Thyroid gland (tissue), 4 donors: ENCODE measurements around the gene MAMLD1. TPM values are rescaled to one million over a fixed set of nuclear protein-coding genes. Genes with fewer than 3 reads are reported as not detected.

Experiments
- DNase-seq, 2 donors: peaks; one replicate each; pipeline ENCODE4 v3.0.0-alpha.2; 2019
- H3K27ac ChIP-seq, 3 donors: fragments of 200-600 bp; sonication (generic); 1 replicate in 2 of 3; 2 replicates in 1 of 3; pipeline ENCODE4 v1.5.1; 2016 to 2019; ENCODE audit warnings: mild to moderate bottlenecking in 1 of 3, moderate library complexity in 1 of 3
- H3K27me3 ChIP-seq: fragments of 200-600 bp; sonication (generic); one replicate; pipeline ENCODE4 v1.5.1; 2019
- H3K36me3 ChIP-seq, 2 donors: fragments of 200-600 bp; sonication (generic); one replicate each; pipeline ENCODE4 v1.5.1; 2016 to 2019
- H3K4me1 ChIP-seq, 2 donors: fragments of 200-600 bp; sonication (generic); one replicate each; pipeline ENCODE4 v1.5.1; 2017 to 2019
- H3K4me3 ChIP-seq, 3 donors: fragments of 200-600 bp; sonication (generic); replicated peaks in 1 of 3; 1 replicate in 2 of 3; 2 replicates in 1 of 3; pipeline ENCODE4 v1.5.1; 2016; ENCODE audit warnings: mild to moderate bottlenecking in 1 of 3
- H3K9me3 ChIP-seq: fragments of 200-600 bp; sonication (generic); one replicate; pipeline ENCODE4 v1.5.1; 2017
- POLR2A ChIP-seq, 2 donors: fragments of 450-650 bp; IDR thresholded peaks; one replicate each; pipeline ENCODE4 v1.6.1; 2017; ENCODE audit warnings: antibody characterized with exemption in 2 of 2, mild to moderate bottlenecking in 2 of 2, moderate library complexity in 1 of 2
- WGBS, 2 donors: methylation state at CpG; one replicate each; pipeline ENCODE4 v1.1.5; 2017; 5-methylcytosine and 5-hydroxymethylcytosine counted together
- intact Hi-C: fragments of 100-400 bp; cut with DNase I; formaldehyde crosslinking; loops from one replicate; pipeline ENCODE4 v1.15.1; 2023
- total RNA-seq, 4 donors: library from RNA; depleted of rRNA; stranded (reverse); fragments of >200 nt; gene quantifications; one replicate each; pipeline ENCODE4 v1.2.3, GENCODE V29; 2016
- TF ChIP-seq, protein P1 (sequence below), 6 experiments: fragments of 200-600 bp in 3 of 6; fragments of 450-650 bp in 3 of 6; sonication (generic) in 3 of 6; IDR thresholded peaks; one replicate each; pipeline ENCODE4 v1.5.1; 2016 to 2019; ENCODE audit warnings: antibody characterized with exemption in 6 of 6, mild to moderate bottlenecking in 2 of 6, inconsistent platforms in 1 of 6, moderate library complexity in 1 of 6

MAMLD1 gene
- total RNA-seq, 4 donors from 2014 or later, result 1.3 to 2.2 (median 1.8) TPM

DNA sequence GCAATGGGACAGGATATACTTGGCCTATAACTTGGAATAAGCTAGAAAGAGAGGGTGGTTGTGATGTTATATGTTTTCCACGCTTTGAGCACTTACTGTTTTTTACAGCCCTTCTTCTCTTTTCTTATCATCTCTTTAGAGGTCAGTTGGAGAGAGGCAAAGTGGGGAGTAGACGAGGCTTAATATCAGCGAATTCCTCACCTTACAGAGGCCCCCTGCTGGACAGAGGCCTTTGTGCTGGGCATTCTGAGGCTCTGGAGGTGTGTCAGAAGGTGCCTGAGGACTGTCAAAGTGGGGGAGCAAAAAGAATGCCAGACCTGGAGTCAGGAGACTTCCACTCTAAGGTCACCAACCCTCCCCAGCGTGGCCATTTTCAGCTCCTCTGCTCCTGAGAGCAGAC is 42.5 kb downstream of the MAMLD1 start:
- intact Hi-C loops, result no loop called here
- H3K36me3 ChIP-seq, result no peaks in the 10 kb centered on the region
- no peaks in the 10 kb centered on the region for H3K4me1 ChIP-seq
- no peaks in the 10 kb centered on the region for H3K27me3 ChIP-seq
- H3K9me3 ChIP-seq, result no peaks in the 10 kb centered on the region
- H3K27ac ChIP-seq, result no peak overlapping the region
- WGBS, 2 donors, result 81 to 95% methylated on average over 4 of the region's 4 CpGs
- no peak for TF ChIP-seq POLR2A (IDR thresholded peaks at IDR 0.05)
- TF ChIP-seq, protein P1, sequence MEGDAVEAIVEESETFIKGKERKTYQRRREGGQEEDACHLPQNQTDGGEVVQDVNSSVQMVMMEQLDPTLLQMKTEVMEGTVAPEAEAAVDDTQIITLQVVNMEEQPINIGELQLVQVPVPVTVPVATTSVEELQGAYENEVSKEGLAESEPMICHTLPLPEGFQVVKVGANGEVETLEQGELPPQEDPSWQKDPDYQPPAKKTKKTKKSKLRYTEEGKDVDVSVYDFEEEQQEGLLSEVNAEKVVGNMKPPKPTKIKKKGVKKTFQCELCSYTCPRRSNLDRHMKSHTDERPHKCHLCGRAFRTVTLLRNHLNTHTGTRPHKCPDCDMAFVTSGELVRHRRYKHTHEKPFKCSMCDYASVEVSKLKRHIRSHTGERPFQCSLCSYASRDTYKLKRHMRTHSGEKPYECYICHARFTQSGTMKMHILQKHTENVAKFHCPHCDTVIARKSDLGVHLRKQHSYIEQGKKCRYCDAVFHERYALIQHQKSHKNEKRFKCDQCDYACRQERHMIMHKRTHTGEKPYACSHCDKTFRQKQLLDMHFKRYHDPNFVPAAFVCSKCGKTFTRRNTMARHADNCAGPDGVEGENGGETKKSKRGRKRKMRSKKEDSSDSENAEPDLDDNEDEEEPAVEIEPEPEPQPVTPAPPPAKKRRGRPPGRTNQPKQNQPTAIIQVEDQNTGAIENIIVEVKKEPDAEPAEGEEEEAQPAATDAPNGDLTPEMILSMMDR (IDR thresholded peaks at IDR 0.05), result no peak
- no peak overlapping the region for H3K4me3 ChIP-seq
- peak; percentile 1 to 2 for DNase-seq

DNA sequence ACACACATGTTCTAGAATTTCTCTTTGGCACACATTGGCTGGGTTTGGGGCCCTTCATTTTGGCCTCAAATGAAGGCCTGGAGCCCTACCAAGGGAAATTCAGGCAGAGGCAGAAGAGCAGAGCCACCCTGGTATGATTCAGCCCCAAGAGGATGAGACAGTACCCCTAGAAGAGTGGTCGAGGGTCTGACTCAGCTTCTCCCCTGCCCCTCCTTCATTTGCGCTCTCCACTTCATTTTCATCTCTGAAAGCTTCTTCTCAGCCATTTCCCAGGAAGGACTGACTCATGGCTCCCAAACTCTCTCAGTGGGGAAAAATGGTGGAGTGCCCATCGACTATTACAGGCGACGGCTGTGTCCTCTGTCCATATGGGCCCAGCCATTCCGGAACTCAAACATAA is 43.5 kb downstream of the MAMLD1 start:
- intact Hi-C loops, result no loop called here
- Histone ChIP-seq H3K9me3 (no peaks in the 10 kb centered on the region), H3K27me3 (no peaks in the 10 kb centered on the region), H3K36me3 (no peaks in the 10 kb centered on the region), H3K27ac (no peak overlapping the region), H3K4me1 (no peaks in the 10 kb centered on the region), H3K4me3 (no peak overlapping the region)
- WGBS, 2 donors, result 90 to 93% methylated on average over 6 of the region's 6 CpGs
- no peak for DNase-seq
- TF ChIP-seq, protein P1 (IDR thresholded peaks at IDR 0.05), result no peak
- TF ChIP-seq POLR2A (IDR thresholded peaks at IDR 0.05), result no peak

DNA sequence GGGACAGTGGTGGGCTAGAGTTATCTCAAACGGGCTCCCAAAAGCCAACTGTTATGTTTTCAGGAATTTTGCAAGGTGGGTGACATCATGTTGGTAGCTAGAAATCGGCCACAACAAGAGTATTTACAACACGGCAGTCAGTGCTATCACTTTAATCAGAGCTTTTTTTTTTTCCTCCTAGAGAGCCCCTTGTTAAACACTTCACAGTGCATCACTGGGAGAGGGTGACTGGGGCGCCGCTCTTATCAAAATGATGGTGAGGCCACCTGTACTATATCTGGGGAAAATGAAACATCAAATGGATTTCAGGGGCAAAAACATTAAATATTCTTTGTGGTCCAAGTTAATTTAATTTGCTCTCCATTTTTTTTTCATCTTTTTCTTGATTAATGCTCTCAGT is 44.9 kb downstream of the MAMLD1 start:
- WGBS, 2 donors, result 68 to 83% methylated on average over 5 of the region's 5 CpGs
- DNase-seq, result no peak
- no peaks in the 10 kb centered on the region for H3K9me3 ChIP-seq
- no peak overlapping the region for H3K27ac ChIP-seq
- no peak overlapping the region for H3K4me3 ChIP-seq
- no peak for TF ChIP-seq POLR2A (IDR thresholded peaks at IDR 0.05)
- TF ChIP-seq, protein P1 (IDR thresholded peaks at IDR 0.05), result no peak
- H3K36me3 ChIP-seq, result no peaks in the 10 kb centered on the region
- no peaks in the 10 kb centered on the region for H3K4me1 ChIP-seq
- intact Hi-C loops, result no loop called here
- H3K27me3 ChIP-seq, result no peaks in the 10 kb centered on the region

DNA sequence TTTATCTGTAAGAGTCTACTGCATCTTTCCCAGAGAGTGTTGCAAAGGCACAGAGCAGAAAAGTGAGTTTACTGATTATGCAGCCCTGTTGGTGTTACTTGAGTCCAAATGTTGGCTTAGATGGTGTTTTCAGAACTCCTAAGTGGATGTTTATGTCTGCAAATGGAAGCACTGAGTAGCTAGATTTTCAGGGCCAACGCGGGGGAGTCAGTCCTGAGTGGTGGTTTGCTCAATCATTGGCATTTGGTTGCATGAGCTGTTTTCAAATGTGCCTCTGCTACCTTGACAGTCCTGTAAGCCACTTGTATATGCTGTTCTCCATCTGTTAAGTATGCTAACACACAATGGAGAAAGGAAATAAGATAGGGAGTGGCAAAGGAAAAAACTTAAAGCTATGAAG is 45.4 kb downstream of the MAMLD1 start:
- Histone ChIP-seq H3K27me3 (no peaks in the 10 kb centered on the region), H3K36me3 (no peaks in the 10 kb centered on the region), H3K4me1 (no peaks in the 10 kb centered on the region), H3K9me3 (no peaks in the 10 kb centered on the region), H3K27ac (no peak overlapping the region), H3K4me3 (no peak overlapping the region)
- intact Hi-C loops, result no loop called here
- 50 to 65% methylated on average over 2 of the region's 2 CpGs for WGBS, 2 donors
- DNase-seq, result no peak
- TF ChIP-seq POLR2A (IDR thresholded peaks at IDR 0.05), result no peak
- TF ChIP-seq, protein P1 (IDR thresholded peaks at IDR 0.05), result no peak

DNA sequence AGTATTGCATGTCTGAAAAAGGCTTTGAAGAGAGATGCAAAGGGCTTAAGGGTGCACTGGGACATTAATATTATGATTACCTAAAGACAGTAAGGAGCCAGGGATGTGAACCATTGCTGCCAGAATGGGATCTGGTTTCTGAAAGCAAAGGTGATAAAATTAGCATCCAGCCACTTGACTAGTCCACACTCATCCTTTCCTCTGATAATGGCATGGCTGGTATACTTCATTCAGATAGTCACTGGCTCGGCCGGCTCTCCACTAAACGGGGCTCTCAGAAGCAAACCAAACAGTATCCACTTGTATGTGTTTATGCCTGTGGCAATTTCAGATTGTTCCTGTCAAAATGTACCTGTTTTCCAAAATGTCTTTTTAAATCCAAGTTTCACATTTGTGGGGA is 46.4 kb downstream of the MAMLD1 start:
- Histone ChIP-seq H3K4me1 (no peaks in the 10 kb centered on the region), H3K27me3 (no peaks in the 10 kb centered on the region), H3K4me3 (no peak overlapping the region), H3K36me3 (no peaks in the 10 kb centered on the region), H3K9me3 (no peaks in the 10 kb centered on the region), H3K27ac (no peak overlapping the region)
- WGBS, 2 donors, result 92 to 93% methylated on average over 3 of the region's 3 CpGs
- TF ChIP-seq, protein P1 (IDR thresholded peaks at IDR 0.05), result no peak
- TF ChIP-seq POLR2A (IDR thresholded peaks at IDR 0.05), result no peak
- intact Hi-C loops, result no loop called here
- DNase-seq, result no peak
